ENCODE data around the gene MPZL3. TPM values are rescaled to one million over a fixed set of nuclear protein-coding genes. Genes with fewer than 3 reads are reported as not detected.

Gene MPZL3
- total and polyA plus RNA-seq, 7 donors, result 0.16 to 6.2 (median 0.55) TPM

GRCh38 chr11:118224511-118225188, 27.5 kb downstream of the MPZL3 start, which contains the start of gene JAML:
TSS of gene JAML (minus strand) at chr11:118225011. CDS start at chr11:118214866, 10,145 bp downstream.
- no peaks in the 10 kb centered on the region for H3K36me3 ChIP-seq
- peaks cover 0 to 19% (median 7%) of the 10 kb centered on the region in 3 donors for H3K27me3 ChIP-seq
- H3K4me3 ChIP-seq, result peak within 1 kb of the TSS in 1 of 4 donors; percentile 28
- 45 to 78% methylated on average over 6 of the region's 6 CpGs for WGBS, 2 donors
- H3K9me3 ChIP-seq, result no peaks in the 10 kb centered on the region
- no peak for DNase-seq
- peak within 1 kb of the TSS in 1 of 4 donors; percentile 14 for H3K27ac ChIP-seq
- intact Hi-C loops (cut with DNase I), result no loop called here
- no peak for TF ChIP-seq EP300 (IDR thresholded peaks at IDR 0.05)
- TF ChIP-seq POLR2AphosphoS5 (IDR thresholded peaks at IDR 0.05), result peak in 1 of 4 donors; percentile 6
- H3K4me1 ChIP-seq, result no peaks in the 10 kb centered on the region

- WGBS, 2 donors, result 51 to 86% methylated on average over 6 of the region's 6 CpGs
- Histone ChIP-seq H3K4me3 (peak overlapping the region in 1 of 4 donors; percentile 28), H3K4me1 (no peaks in the 10 kb centered on the region), H3K27ac (peak overlapping the region in 1 of 4 donors; percentile 14), H3K9me3 (no peaks in the 10 kb centered on the region), H3K36me3 (no peaks in the 10 kb centered on the region), H3K27me3 (peaks cover 0 to 19% (median 7%) of the 10 kb centered on the region in 3 donors)
- intact Hi-C loops (cut with DNase I), result no loop called here
- TF ChIP-seq POLR2A (IDR thresholded peaks at IDR 0.05) (no peak), EP300 (IDR thresholded peaks at IDR 0.05) (no peak), CTCF (IDR thresholded peaks at IDR 0.05) (no peak), POLR2AphosphoS5 (IDR thresholded peaks at IDR 0.05) (no peak)
- no peak for DNase-seq
Measured at GRCh38 chr11:118223992-118224391, 28.2 kb downstream of the MPZL3 start.

- no peak overlapping the region for H3K27ac ChIP-seq
- H3K9me3 ChIP-seq, result no peaks in the 10 kb centered on the region
Measured at GRCh38 chr11:118223570-118223969, 28.6 kb downstream of the MPZL3 start.

GRCh38 chr11:118222437-118222836, 29.7 kb downstream of the MPZL3 start:
- Histone ChIP-seq H3K27me3 (peaks cover 0 to 26% (median 7%) of the 10 kb centered on the region in 3 donors), H3K9me3 (no peaks in the 10 kb centered on the region), H3K36me3 (no peaks in the 10 kb centered on the region), H3K27ac (no peak overlapping the region), H3K4me1 (no peaks in the 10 kb centered on the region), H3K4me3 (no peak overlapping the region)
- 55 to 74% methylated on average over 4 of the region's 4 CpGs for WGBS, 2 donors
- intact Hi-C loops (cut with DNase I), result no loop called here
- DNase-seq, result no peak
- TF ChIP-seq CTCF (IDR thresholded peaks at IDR 0.05) (no peak), POLR2A (IDR thresholded peaks at IDR 0.05) (no peak), EP300 (IDR thresholded peaks at IDR 0.05) (no peak), POLR2AphosphoS5 (IDR thresholded peaks at IDR 0.05) (no peak)

More at GRCh38 chr11:118223570-118223969, 28.6 kb downstream of the MPZL3 start:
- H3K4me3 ChIP-seq, result peak overlapping the region in 1 of 4 donors; percentile 28
- intact Hi-C loops (cut with DNase I), result no loop called here
- H3K36me3 ChIP-seq, result no peaks in the 10 kb centered on the region
- WGBS, 2 donors, result 53 to 76% methylated on average over 2 of the region's 2 CpGs
- DNase-seq, result no peak
- H3K4me1 ChIP-seq, result no peaks in the 10 kb centered on the region
- H3K27me3 ChIP-seq, result peaks cover 0 to 20% (median 7%) of the 10 kb centered on the region in 3 donors
- no peak for TF ChIP-seq CTCF (IDR thresholded peaks at IDR 0.05)
- no peak for TF ChIP-seq POLR2AphosphoS5 (IDR thresholded peaks at IDR 0.05)
- TF ChIP-seq EP300 (IDR thresholded peaks at IDR 0.05), result no peak
- no peak for TF ChIP-seq POLR2A (IDR thresholded peaks at IDR 0.05)

- Histone ChIP-seq H3K36me3 (no peaks in the 10 kb centered on the region), H3K4me1 (no peaks in the 10 kb centered on the region), H3K9me3 (no peaks in the 10 kb centered on the region), H3K4me3 (no peak overlapping the region), H3K27me3 (peaks cover 0 to 26% (median 7%) of the 10 kb centered on the region in 3 donors), H3K27ac (no peak overlapping the region)
- DNase-seq, result no peak
- intact Hi-C loops (cut with DNase I), result no loop called here
- TF ChIP-seq CTCF (IDR thresholded peaks at IDR 0.05), result no peak
- no peak for TF ChIP-seq POLR2AphosphoS5 (IDR thresholded peaks at IDR 0.05)
- TF ChIP-seq EP300 (IDR thresholded peaks at IDR 0.05), result no peak
- TF ChIP-seq POLR2A (IDR thresholded peaks at IDR 0.05), result no peak
- 88% methylated on average over 5 of the region's 5 CpGs for WGBS, 2 donors
Measured at GRCh38 chr11:118221419-118221818, 30.7 kb downstream of the MPZL3 start.
